PC-3 (cell line): Measurements from ENCODE around the gene UTS2R. TPM values are rescaled to one million over a fixed set of nuclear protein-coding genes. Genes with fewer than 3 reads are reported as not detected.

Experiments used
- ATAC-seq: fragments of 200-7000 bp; cut with Tn5 transposase; 2 replicates; pipeline ENCODE4 v1.9.1; 2020; ENCODE audit warnings: mild to moderate bottlenecking, moderate library complexity
- BruUV-seq: library from RNA; stranded (reverse); fragments of 400-500 nt; replicated peaks from 2 replicates; lab custom pipeline; 2021; lab: Mats Ljungman, UMichigan
- CTCF ChIA-PET: fragments of 300-600 bp; sonication (Branson Sonifier 250); formaldehyde crosslinking; loops from one replicate; lab custom pipeline; 2022; ENCODE audit warnings: antibody characterized with exemption; lab: Charles Lee
- POLR2A ChIA-PET: fragments of 300-600 bp; sonication (Branson Sonifier 250); formaldehyde crosslinking; loops from one replicate; lab custom pipeline; 2022; ENCODE audit warnings: antibody characterized with exemption; ENCODE audit not compliant: unreplicated experiment; lab: Charles Lee
- DNase-seq: peaks from one replicate; pipeline ENCODE4 v3.0.0-alpha.2; 2015
- H2AFZ ChIP-seq: fragments of 300-600 bp; sonication (generic); 2 replicates; pipeline ENCODE4 v1.6.0; 2016; ENCODE audit warnings: antibody characterized with exemption, low read length
- H3F3A ChIP-seq: fragments of 300-600 bp; sonication (generic); one replicate; pipeline ENCODE4 v1.6.0; 2017; ENCODE audit warnings: antibody characterized with exemption, low read length, control low read depth, mild to moderate bottlenecking; ENCODE audit not compliant: unreplicated experiment
- H3K27ac ChIP-seq: fragments of 300-600 bp; sonication (generic); 2 replicates; pipeline ENCODE4 v1.5.1; 2016; ENCODE audit warnings: mild to moderate bottlenecking, low read length
- H3K27me3 ChIP-seq: fragments of 300-600 bp; sonication (generic); 2 replicates; pipeline ENCODE4 v1.6.1; 2016; ENCODE audit warnings: low read length, mixed read lengths
- H3K36me3 ChIP-seq: fragments of 300-600 bp; sonication (generic); 2 replicates; pipeline ENCODE4 v1.6.1; 2016; ENCODE audit warnings: low read depth, mixed run types, low read length, mixed read lengths
- H3K4me1 ChIP-seq: fragments of 300-600 bp; sonication (generic); 2 replicates; pipeline ENCODE4 v1.5.1; 2016; ENCODE audit warnings: low read length; ENCODE audit not compliant: insufficient read depth
- H3K4me2 ChIP-seq: fragments of 300-600 bp; sonication (generic); 2 replicates; pipeline ENCODE4 v1.6.0; 2016; ENCODE audit warnings: low read length
- H3K4me3 ChIP-seq: fragments of 300-600 bp; sonication (generic); 2 replicates; pipeline ENCODE4 v1.5.1; 2016; ENCODE audit warnings: mild to moderate bottlenecking, low read length, mixed read lengths
- H3K79me2 ChIP-seq: fragments of 300-600 bp; sonication (generic); 2 replicates; pipeline ENCODE4 v1.6.1; 2017; ENCODE audit warnings: low read length, mixed read lengths
- H3K9ac ChIP-seq: fragments of 300-600 bp; sonication (generic); 2 replicates; pipeline ENCODE4 v1.6.0; 2016; ENCODE audit warnings: mild to moderate bottlenecking, low read length
- H3K9me2 ChIP-seq: fragments of 300-600 bp; sonication (generic); replicated peaks from 2 replicates; pipeline ENCODE4 v1.6.1; 2016; ENCODE audit warnings: mixed run types, low read length, mixed read lengths
- H3K9me3 ChIP-seq: fragments of 300-600 bp; sonication (generic); 2 replicates; pipeline ENCODE4 v1.6.1; 2016; ENCODE audit warnings: low read length, mixed read lengths
- H4K20me1 ChIP-seq: fragments of 300-600 bp; sonication (generic); 2 replicates; pipeline ENCODE4 v1.6.1; 2016; ENCODE audit warnings: low read length, mixed read lengths
- CTCF ChIP-seq: fragments of 300-600 bp; sonication (generic); conservative IDR thresholded peaks from 2 replicates; pipeline ENCODE4 v1.5.1; 2017; ENCODE audit warnings: antibody characterized with exemption, low read depth, mild to moderate bottlenecking, low read length
- EZH2 ChIP-seq: fragments of 300-600 bp; sonication (generic); IDR thresholded peaks from one replicate; pipeline ENCODE4 v1.6.1; 2017; ENCODE audit warnings: antibody characterized with exemption, mild to moderate bottlenecking, low read length; ENCODE audit not compliant: unreplicated experiment
- EZH2phosphoT487 ChIP-seq: fragments of 300-600 bp; sonication (generic); IDR thresholded peaks from 2 replicates; pipeline ENCODE4 v1.6.1; 2018; ENCODE audit warnings: mild to moderate bottlenecking, antibody characterized with exemption, low read length, borderline replicate concordance
- intact Hi-C: fragments of 100-400 bp; cut with micrococcal nuclease; formaldehyde crosslinking; loops from 2 replicates; pipeline ENCODE4 v1.9.0; 2023
- total RNA-seq: library from RNA; depleted of rRNA; stranded (reverse); fragments of >200 nt; gene quantifications from 2 replicates; pipeline ENCODE4 v1.2.3, GENCODE V29; 2014

UTS2R gene
- total RNA-seq, 1 experiment from 2014 or later = not detected

- intact Hi-C loops = no loop called here
- no peak overlapping the region for H2AFZ ChIP-seq
- no peak overlapping the region for H3K9ac ChIP-seq
- no peaks in the 10 kb centered on the region for H3K79me2 ChIP-seq
- no peaks in the 10 kb centered on the region for H3K27me3 ChIP-seq
- no peak overlapping the region for H3K27ac ChIP-seq
- H3K4me2 ChIP-seq = no peak overlapping the region
- no peaks in the 10 kb centered on the region for H3F3A ChIP-seq
- BruUV-seq = no TSS peak
- peaks cover 17% of the 10 kb centered on the region for H3K4me1 ChIP-seq
- no peak overlapping the region for H3K4me3 ChIP-seq
- H3K9me2 ChIP-seq = no peaks in the 10 kb centered on the region
- ChIA-PET POLR2A (no interaction called here), CTCF (no interaction called here)
- no peaks in the 10 kb centered on the region for H4K20me1 ChIP-seq
- DNase-seq (no peak), ATAC-seq (no peak)
- no peaks in the 10 kb centered on the region for H3K9me3 ChIP-seq
- no peak for TF ChIP-seq EZH2
- no peak for TF ChIP-seq CTCF
- TF ChIP-seq EZH2phosphoT487 = no peak
- no peaks in the 10 kb centered on the region for H3K36me3 ChIP-seq
These were observed 15.5 kb downstream of the UTS2R start for GRCh38 chr17:82386881-82387704.

GRCh38 chr17:82387705-82388106 lies 16.1 kb downstream of the UTS2R start:
- POLR2A ChIA-PET = no interaction called here
- CTCF ChIA-PET = no interaction called here

More at GRCh38 chr17:82387705-82388106, 16.1 kb downstream of the UTS2R start:
- Histone ChIP-seq H3K4me3 (no peak overlapping the region), H3K9me2 (no peaks in the 10 kb centered on the region), H3K9ac (no peak overlapping the region), H3K27me3 (no peaks in the 10 kb centered on the region), H3K4me2 (no peak overlapping the region), H3K79me2 (no peaks in the 10 kb centered on the region), H3K36me3 (no peaks in the 10 kb centered on the region), H3F3A (no peaks in the 10 kb centered on the region), H3K9me3 (no peaks in the 10 kb centered on the region), H3K27ac (no peak overlapping the region), H2AFZ (no peak overlapping the region), H4K20me1 (no peaks in the 10 kb centered on the region), H3K4me1 (peaks cover 17% of the 10 kb centered on the region)
- TF ChIP-seq EZH2 (no peak), EZH2phosphoT487 (no peak), CTCF (no peak)
- intact Hi-C loops = no loop called here
- no TSS peak for BruUV-seq
- DNase-seq (no peak), ATAC-seq (no peak)
